Measurements from ENCODE around the gene PGGT1B. TPM values are rescaled to one million over a fixed set of nuclear protein-coding genes. Genes with fewer than 3 reads are reported as not detected.

PGGT1B gene
- total and polyA plus RNA-seq, 9 of the 15 experiments (the other 6 are each of a cell fraction or from before 2014, with no cell fraction given), result 5.3 to 33.7 (median 19.8) TPM

- TF ChIP-seq ZNF512 (tag; IDR thresholded peaks at IDR 0.05) (no peak), PYGO2 (tag; IDR thresholded peaks at IDR 0.05) (0 out of 2 replicates have a peak, but pooled peaks have one; percentile 6), ARID3A (IDR thresholded peaks at IDR 0.05; ENCODE audit: borderline replicate concordance, low read depth, low read length) (no peak), PREB (CRISPR knock-in tag; IDR thresholded peaks at IDR 0.05) (no peak), HMBOX1 (IDR thresholded peaks at IDR 0.05) (no peak), MYNN (IDR thresholded peaks at IDR 0.05) (0 out of 2 replicates have a peak, but pooled peaks have one; percentile 27), MYNN (CRISPR knock-in tag; IDR thresholded peaks at IDR 0.05) (no peak), NFIC (IDR thresholded peaks at IDR 0.05) (peak; percentile 47; the same call in 1 of the 2 replicates), FOXJ2 (tag; IDR thresholded peaks at IDR 0.05) (no peak), SRSF1 (IDR thresholded peaks at IDR 0.05; ENCODE audit: low read depth, low read length) (no peak), MXI1 (IDR thresholded peaks at IDR 0.05; ENCODE audit: low read depth, low read length) (no peak), TCF7L2 (IDR thresholded peaks at IDR 0.05; ENCODE audit: low read depth, low read length) (no peak), ELK1 (CRISPR knock-in tag; IDR thresholded peaks at IDR 0.05) (no peak), POLR2AphosphoS5 (IDR thresholded peaks at IDR 0.05; ENCODE audit: control insufficient read depth, insufficient read depth, low read depth, low read length) (peak; percentile 68; the same call in 1 of the 2 replicates), BRF1 (IDR thresholded peaks at IDR 0.05; ENCODE audit: borderline replicate concordance, extremely low read depth, insufficient read length) (no peak), COPS2 (conservative IDR thresholded peaks at IDR 0.05) (no peak)
Observed at GRCh38 chr5:115262321-115263077, at the start of gene PGGT1B (continued).
